HEK293 (cell line): Measurements from ENCODE around the gene RAP1GAP.

Experiments used
- CTCF ChIA-PET: fragments of 350-600 bp; formaldehyde crosslinking; extraction: SDS; loops from one replicate; lab custom pipeline; 2021; ENCODE audit warnings: antibody characterized with exemption; lab: Yijun Ruan, JAX
- POLR2A ChIA-PET: fragments of 300-600 bp; formaldehyde crosslinking; extraction: SDS; loops from one replicate; lab custom pipeline; 2020; ENCODE audit warnings: antibody characterized with exemption, inconsistent platforms; lab: Yijun Ruan, JAX
- H3K27ac ChIP-seq: fragments of 200-500 bp; sonication (Bioruptor generic); 2 replicates; pipeline ENCODE4 v1.5.1; 2014; ENCODE audit warnings: low read depth, low read length, control low read depth, inconsistent platforms; ENCODE audit errors: extremely low read depth
- H3K36me3 ChIP-seq, 2 experiments: fragments of 200-500 bp in 1 of 2; sonication (Bioruptor generic) in 1 of 2; 1 replicate in 1 of 2; 2 replicates in 1 of 2; pipeline ENCODE4 v1.5.1; 2014 to 2017; ENCODE audit warnings: inconsistent platforms in 2 of 2, low read length in 2 of 2; ENCODE audit not compliant: control insufficient read depth in 2 of 2, insufficient read depth in 1 of 2
- H3K4me1 ChIP-seq: fragments of 200-500 bp; sonication (Bioruptor generic); 2 replicates; pipeline ENCODE4 v1.5.1; 2014; ENCODE audit warnings: mild to moderate bottlenecking, low read length, inconsistent platforms; ENCODE audit not compliant: control insufficient read depth, insufficient read depth
- H3K4me3 ChIP-seq: 2 replicates; pipeline ENCODE4 v1.5.1; 2011; ENCODE audit warnings: low read depth, mild to moderate bottlenecking, control low read depth, low read length, moderate library complexity
- H3K9me3 ChIP-seq: fragments of 200-500 bp; sonication (Bioruptor generic); 2 replicates; pipeline ENCODE4 v1.5.1; 2014; ENCODE audit warnings: low read depth, low read length, inconsistent platforms; ENCODE audit not compliant: control insufficient read depth, insufficient read depth
- GLIS1 ChIP-seq: fragments of 450-650 bp; formaldehyde crosslinking; IDR thresholded peaks from 2 replicates; pipeline ENCODE4 v1.5.1; 2016; ENCODE audit warnings: missing biosample characterization, missing genetic modification characterization
- HOXC10 ChIP-seq: sonication (generic); formaldehyde crosslinking; IDR thresholded peaks from 2 replicates; pipeline ENCODE4 v1.8.1; 2023; ENCODE audit warnings: mild to moderate bottlenecking, missing genetic modification reagents
- RBAK ChIP-seq: fragments of 450-650 bp; formaldehyde crosslinking; IDR thresholded peaks from 2 replicates; pipeline ENCODE4 v1.5.1; 2016; ENCODE audit warnings: missing biosample characterization, missing genetic modification characterization
- ZFP37 ChIP-seq: fragments of 450-650 bp; formaldehyde crosslinking; IDR thresholded peaks from 2 replicates; pipeline ENCODE4 v1.5.1; 2016; ENCODE audit warnings: missing biosample characterization, missing genetic modification characterization
- ZNF169 ChIP-seq: fragments of 450-650 bp; formaldehyde crosslinking; IDR thresholded peaks from 2 replicates; pipeline ENCODE4 v1.5.1; 2016; ENCODE audit warnings: missing biosample characterization, missing genetic modification characterization
- ZNF19 ChIP-seq: fragments of 450-650 bp; formaldehyde crosslinking; IDR thresholded peaks from 2 replicates; pipeline ENCODE4; 2016; ENCODE audit warnings: missing biosample characterization, missing genetic modification characterization, low read depth
- ZNF23 ChIP-seq: fragments of 450-650 bp; formaldehyde crosslinking; IDR thresholded peaks from 2 replicates; pipeline ENCODE4 v1.5.1; 2016; ENCODE audit warnings: missing biosample characterization, missing genetic modification characterization, borderline replicate concordance
- ZNF24 ChIP-seq: fragments of 450-650 bp; formaldehyde crosslinking; IDR thresholded peaks from 2 replicates; pipeline ENCODE4 v1.5.1; 2016; ENCODE audit warnings: missing biosample characterization, missing genetic modification characterization
- ZNF266 ChIP-seq: fragments of 450-650 bp; formaldehyde crosslinking; IDR thresholded peaks from 2 replicates; pipeline ENCODE4 v1.5.1; 2016; ENCODE audit warnings: missing biosample characterization, missing genetic modification characterization, low read depth
- ZNF341 ChIP-seq: fragments of 450-650 bp; formaldehyde crosslinking; IDR thresholded peaks from 2 replicates; pipeline ENCODE4; 2016; ENCODE audit warnings: low read depth, missing biosample characterization, missing genetic modification characterization
- ZNF391 ChIP-seq: fragments of 450-650 bp; formaldehyde crosslinking; IDR thresholded peaks from 2 replicates; pipeline ENCODE4 v1.5.1; 2016; ENCODE audit warnings: low read depth, missing biosample characterization, missing genetic modification characterization, borderline replicate concordance
- ZNF394 ChIP-seq: fragments of 450-650 bp; formaldehyde crosslinking; IDR thresholded peaks from 2 replicates; pipeline ENCODE4 v1.5.1; 2016; ENCODE audit warnings: missing biosample characterization, missing genetic modification characterization, mild to moderate bottlenecking, moderate library complexity, borderline replicate concordance
- ZNF514 ChIP-seq: fragments of 450-650 bp; formaldehyde crosslinking; IDR thresholded peaks from 2 replicates; pipeline ENCODE4 v1.5.1; 2016; ENCODE audit warnings: missing biosample characterization, missing genetic modification characterization
- ZNF529 ChIP-seq: fragments of 450-650 bp; formaldehyde crosslinking; IDR thresholded peaks from 2 replicates; pipeline ENCODE4 v1.5.1; 2017; ENCODE audit warnings: missing genetic modification characterization, missing biosample characterization; ENCODE audit not compliant: insufficient replicate concordance
- ZNF530 ChIP-seq: fragments of 450-650 bp; formaldehyde crosslinking; IDR thresholded peaks from 2 replicates; pipeline ENCODE4 v1.5.1; 2016; ENCODE audit warnings: low read depth, missing biosample characterization, missing genetic modification characterization
- ZNF544 ChIP-seq: fragments of 450-650 bp; formaldehyde crosslinking; IDR thresholded peaks from 2 replicates; pipeline ENCODE4 v1.5.0; 2017; ENCODE audit warnings: missing biosample characterization, missing genetic modification characterization
- ZNF548 ChIP-seq: fragments of 450-650 bp; formaldehyde crosslinking; IDR thresholded peaks from 2 replicates; pipeline ENCODE4 v1.5.1; 2016; ENCODE audit warnings: missing biosample characterization, missing genetic modification characterization
- ZNF623 ChIP-seq: fragments of 450-650 bp; formaldehyde crosslinking; IDR thresholded peaks from 2 replicates; pipeline ENCODE4 v1.5.1; 2016; ENCODE audit warnings: missing biosample characterization, missing genetic modification characterization
- ZNF747 ChIP-seq: fragments of 450-650 bp; formaldehyde crosslinking; IDR thresholded peaks from 2 replicates; pipeline ENCODE4 v1.5.1; 2016; ENCODE audit warnings: missing biosample characterization, missing genetic modification characterization
- ZSCAN23 ChIP-seq: fragments of 450-650 bp; formaldehyde crosslinking; IDR thresholded peaks from 2 replicates; pipeline ENCODE4 v1.5.1; 2016; ENCODE audit warnings: missing biosample characterization, missing genetic modification characterization
- TF ChIP-seq, protein P1 (sequence below): fragments of 450-650 bp; formaldehyde crosslinking; IDR thresholded peaks from 2 replicates; pipeline ENCODE4 v1.5.1; 2016; ENCODE audit warnings: missing biosample characterization, missing genetic modification characterization
- TF ChIP-seq, protein P2 (sequence below): fragments of 450-650 bp; formaldehyde crosslinking; IDR thresholded peaks from 2 replicates; pipeline ENCODE4 v1.5.1; 2016; ENCODE audit warnings: missing biosample characterization, missing genetic modification characterization
- TF ChIP-seq, protein P3 (sequence below): fragments of 450-650 bp; formaldehyde crosslinking; IDR thresholded peaks from 2 replicates; pipeline ENCODE4 v1.5.1; 2016; ENCODE audit warnings: missing biosample characterization, missing genetic modification characterization
- TF ChIP-seq, protein P4 (sequence below): fragments of 450-650 bp; formaldehyde crosslinking; IDR thresholded peaks from 2 replicates; pipeline ENCODE4 v1.5.1; 2016; ENCODE audit warnings: missing biosample characterization, missing genetic modification characterization

Gene RAP1GAP

DNA sequence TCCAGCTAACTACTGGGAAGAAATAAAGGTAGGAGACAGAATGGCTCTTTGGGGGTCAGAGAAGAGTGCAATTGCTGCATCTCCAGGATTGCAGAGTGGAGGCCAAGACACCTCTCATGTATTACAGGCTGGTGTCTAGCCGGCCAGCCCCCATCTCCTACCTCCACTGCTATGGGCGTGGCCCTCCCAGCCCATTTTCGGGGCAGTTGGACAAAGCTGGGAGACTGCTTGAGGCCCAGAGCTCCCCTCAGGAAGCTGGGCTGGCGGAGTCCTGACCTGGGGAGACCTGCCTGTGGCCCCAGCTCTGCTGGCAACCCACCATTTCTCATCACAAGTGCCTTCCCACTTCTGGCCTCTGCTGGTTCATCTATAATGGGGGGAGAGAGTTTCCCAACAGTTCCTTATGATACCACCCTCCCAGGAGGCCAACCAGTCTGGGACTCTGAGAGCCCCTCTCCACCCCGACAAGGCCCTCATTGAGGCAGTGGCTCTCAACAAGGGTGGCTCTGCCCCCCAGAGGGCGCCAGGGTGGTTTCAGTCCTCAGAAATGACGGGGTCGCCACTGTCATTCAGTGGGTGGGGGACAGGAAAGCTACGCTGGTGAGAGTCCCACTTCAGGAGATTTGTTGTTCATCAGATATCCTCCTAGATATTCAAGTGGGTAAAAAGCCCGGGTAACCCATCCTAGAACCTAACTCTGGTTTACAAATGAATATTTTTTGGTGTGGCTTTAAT, 11.5 kb downstream of the RAP1GAP start:
- H3K27ac ChIP-seq = no peak overlapping the region
- no peaks in the 10 kb centered on the region for H3K9me3 ChIP-seq
- H3K4me1 ChIP-seq = no peaks in the 10 kb centered on the region
- CTCF ChIA-PET = interaction anchor here (0.6 to 2.1 kb wide), 7 partner anchors 32 to 532 kb away, joined by 3 to 13 read pairs (median 3); partner anchors contain the start of gene ALPL
- POLR2A ChIA-PET = no interaction called here
- no peaks in the 10 kb centered on the region for H3K36me3 ChIP-seq
- no peak for TF ChIP-seq ZNF23 (tag by site-specific recombination)
- TF ChIP-seq ZNF391 (tag by site-specific recombination) = no peak
- no peak for TF ChIP-seq ZNF19 (tag by site-specific recombination)
- TF ChIP-seq, protein P1, sequence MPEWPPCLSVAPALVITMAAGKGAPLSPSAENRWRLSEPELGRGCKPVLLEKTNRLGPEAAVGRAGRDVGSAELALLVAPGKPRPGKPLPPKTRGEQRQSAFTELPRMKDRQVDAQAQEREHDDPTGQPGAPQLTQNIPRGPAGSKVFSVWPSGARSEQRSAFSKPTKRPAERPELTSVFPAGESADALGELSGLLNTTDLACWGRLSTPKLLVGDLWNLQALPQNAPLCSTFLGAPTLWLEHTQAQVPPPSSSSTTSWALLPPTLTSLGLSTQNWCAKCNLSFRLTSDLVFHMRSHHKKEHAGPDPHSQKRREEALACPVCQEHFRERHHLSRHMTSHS (tag by site-specific recombination) = no peak
- TF ChIP-seq, protein P2, sequence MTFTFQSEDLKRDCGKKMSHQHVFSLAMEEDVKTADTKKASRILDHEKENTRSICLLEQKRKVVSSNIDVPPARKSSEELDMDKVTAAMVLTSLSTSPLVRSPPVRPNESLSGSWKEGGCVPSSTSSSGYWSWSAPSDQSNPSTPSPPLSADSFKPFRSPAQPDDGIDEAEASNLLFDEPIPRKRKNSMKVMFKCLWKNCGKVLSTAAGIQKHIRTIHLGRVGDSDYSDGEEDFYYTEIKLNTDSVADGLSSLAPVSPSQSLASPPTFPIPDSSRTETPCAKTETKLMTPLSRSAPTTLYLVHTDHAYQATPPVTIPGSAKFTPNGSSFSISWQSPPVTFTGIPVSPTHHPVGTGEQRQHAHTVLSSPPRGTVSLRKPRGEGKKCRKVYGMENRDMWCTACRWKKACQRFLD (tag by site-specific recombination) = no peak
- TF ChIP-seq, protein P3, sequence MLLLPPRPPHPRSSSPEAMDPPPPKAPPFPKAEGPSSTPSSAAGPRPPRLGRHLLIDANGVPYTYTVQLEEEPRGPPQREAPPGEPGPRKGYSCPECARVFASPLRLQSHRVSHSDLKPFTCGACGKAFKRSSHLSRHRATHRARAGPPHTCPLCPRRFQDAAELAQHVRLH (tag by site-specific recombination) = no peak
- TF ChIP-seq RBAK = no peak
- no peak overlapping the region for H3K4me3 ChIP-seq

DNA sequence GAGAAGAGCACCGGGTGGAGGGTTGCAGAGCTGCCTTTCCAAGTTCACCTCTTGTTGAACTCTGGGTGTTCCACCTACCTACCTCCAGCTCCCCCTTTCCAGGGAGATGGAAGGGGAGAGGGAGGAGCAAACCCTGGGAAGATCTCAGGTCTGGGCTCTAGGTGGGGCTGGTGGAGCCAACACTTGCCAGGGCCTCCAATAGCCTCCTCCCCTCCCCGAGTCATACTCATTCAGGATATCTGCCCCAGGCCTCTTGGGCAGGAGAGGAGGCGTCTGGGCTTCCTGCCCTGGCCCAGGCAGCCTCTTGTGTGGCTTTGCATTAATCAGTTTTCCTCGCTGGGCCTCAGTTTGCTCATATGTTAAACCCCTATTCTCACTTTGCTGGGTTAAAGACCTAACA, 13.4 kb downstream of the RAP1GAP start:
- ChIA-PET CTCF (interaction anchor here (0.5 to 1.0 kb wide), 5 partner anchors 69 to 421 kb away, joined by 3 read pairs; no protein-coding TSS in a partner anchor), POLR2A (interaction anchor here (0.6 kb wide), 1 partner anchor 118 kb away, joined by 3 read pairs; no protein-coding TSS in a partner anchor)
- Histone ChIP-seq H3K4me3 (no peak overlapping the region), H3K9me3 (no peaks in the 10 kb centered on the region), H3K36me3 (no peaks in the 10 kb centered on the region), H3K27ac (no peak overlapping the region), H3K4me1 (no peaks in the 10 kb centered on the region)
- TF ChIP-seq GLIS1 (tag by site-specific recombination) (peak; percentile 22; the same call in 1 of the 2 replicates), ZNF341 (tag by site-specific recombination) (peak; percentile 81), ZFP37 (tag by site-specific recombination) (no peak), ZNF623 (tag by site-specific recombination) (peak; percentile 60), ZNF544 (tag by site-specific recombination) (no peak), ZNF24 (tag by site-specific recombination) (no peak), ZNF394 (tag by site-specific recombination) (no peak), ZNF169 (tag by site-specific recombination) (no peak), ZNF529 (tag by site-specific recombination) (no peak), ZNF391 (tag by site-specific recombination) (no peak), HOXC10 (CRISPR knock-in tag) (no peak), ZNF548 (tag by site-specific recombination) (no peak), ZNF266 (tag by site-specific recombination) (no peak), ZNF514 (tag by site-specific recombination) (no peak), ZNF530 (no peak), ZNF747 (tag by site-specific recombination) (no peak), ZSCAN23 (no peak)
- TF ChIP-seq, protein P3 (tag by site-specific recombination) = no peak
- TF ChIP-seq, protein P4, sequence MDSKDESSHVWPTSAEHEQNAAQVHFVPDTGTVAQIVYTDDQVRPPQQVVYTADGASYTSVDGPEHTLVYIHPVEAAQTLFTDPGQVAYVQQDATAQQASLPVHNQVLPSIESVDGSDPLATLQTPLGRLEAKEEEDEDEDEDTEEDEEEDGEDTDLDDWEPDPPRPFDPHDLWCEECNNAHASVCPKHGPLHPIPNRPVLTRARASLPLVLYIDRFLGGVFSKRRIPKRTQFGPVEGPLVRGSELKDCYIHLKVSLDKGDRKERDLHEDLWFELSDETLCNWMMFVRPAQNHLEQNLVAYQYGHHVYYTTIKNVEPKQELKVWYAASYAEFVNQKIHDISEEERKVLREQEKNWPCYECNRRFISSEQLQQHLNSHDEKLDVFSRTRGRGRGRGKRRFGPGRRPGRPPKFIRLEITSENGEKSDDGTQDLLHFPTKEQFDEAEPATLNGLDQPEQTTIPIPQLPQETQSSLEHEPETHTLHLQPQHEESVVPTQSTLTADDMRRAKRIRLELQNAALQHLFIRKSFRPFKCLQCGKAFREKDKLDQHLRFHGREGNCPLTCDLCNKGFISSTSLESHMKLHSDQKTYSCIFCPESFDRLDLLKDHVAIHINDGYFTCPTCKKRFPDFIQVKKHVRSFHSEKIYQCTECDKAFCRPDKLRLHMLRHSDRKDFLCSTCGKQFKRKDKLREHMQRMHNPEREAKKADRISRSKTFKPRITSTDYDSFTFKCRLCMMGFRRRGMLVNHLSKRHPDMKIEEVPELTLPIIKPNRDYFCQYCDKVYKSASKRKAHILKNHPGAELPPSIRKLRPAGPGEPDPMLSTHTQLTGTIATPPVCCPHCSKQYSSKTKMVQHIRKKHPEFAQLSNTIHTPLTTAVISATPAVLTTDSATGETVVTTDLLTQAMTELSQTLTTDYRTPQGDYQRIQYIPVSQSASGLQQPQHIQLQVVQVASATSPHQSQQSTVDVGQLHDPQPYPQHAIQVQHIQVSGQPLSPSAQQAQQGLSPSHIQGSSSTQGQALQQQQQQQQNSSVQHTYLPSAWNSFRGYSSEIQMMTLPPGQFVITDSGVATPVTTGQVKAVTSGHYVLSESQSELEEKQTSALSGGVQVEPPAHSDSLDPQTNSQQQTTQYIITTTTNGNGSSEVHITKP (tag by site-specific recombination) = peak; percentile 61; the same call in 1 of the 2 replicates
